Measurements from ENCODE around the gene DOP1A.
A peak's percentile ranks its signal among the peaks of the same experiment; 100 is the strongest.

The DOP1A gene, protein sequence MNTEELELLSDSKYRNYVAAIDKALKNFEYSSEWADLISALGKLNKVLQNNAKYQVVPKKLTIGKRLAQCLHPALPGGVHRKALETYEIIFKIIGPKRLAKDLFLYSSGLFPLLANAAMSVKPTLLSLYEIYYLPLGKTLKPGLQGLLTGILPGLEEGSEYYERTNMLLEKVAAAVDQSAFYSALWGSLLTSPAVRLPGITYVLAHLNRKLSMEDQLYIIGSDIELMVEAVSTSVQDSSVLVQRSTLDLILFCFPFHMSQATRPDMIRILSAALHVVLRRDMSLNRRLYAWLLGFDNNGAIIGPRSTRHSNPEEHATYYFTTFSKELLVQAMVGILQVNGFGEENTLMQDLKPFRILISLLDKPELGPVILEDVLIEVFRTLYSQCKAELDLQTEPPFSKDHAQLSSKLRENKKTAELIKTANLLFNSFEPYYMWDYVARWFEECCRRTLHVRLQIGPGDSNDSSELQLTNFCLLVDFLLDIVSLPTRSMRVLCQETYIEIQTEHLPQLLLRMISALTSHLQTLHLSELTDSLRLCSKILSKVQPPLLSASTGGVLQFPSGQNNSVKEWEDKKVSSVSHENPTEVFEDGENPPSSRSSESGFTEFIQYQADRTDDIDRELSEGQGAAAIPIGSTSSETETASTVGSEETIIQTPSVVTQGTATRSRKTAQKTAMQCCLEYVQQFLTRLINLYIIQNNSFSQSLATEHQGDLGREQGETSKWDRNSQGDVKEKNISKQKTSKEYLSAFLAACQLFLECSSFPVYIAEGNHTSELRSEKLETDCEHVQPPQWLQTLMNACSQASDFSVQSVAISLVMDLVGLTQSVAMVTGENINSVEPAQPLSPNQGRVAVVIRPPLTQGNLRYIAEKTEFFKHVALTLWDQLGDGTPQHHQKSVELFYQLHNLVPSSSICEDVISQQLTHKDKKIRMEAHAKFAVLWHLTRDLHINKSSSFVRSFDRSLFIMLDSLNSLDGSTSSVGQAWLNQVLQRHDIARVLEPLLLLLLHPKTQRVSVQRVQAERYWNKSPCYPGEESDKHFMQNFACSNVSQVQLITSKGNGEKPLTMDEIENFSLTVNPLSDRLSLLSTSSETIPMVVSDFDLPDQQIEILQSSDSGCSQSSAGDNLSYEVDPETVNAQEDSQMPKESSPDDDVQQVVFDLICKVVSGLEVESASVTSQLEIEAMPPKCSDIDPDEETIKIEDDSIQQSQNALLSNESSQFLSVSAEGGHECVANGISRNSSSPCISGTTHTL (N-terminal part only)

DNA sequence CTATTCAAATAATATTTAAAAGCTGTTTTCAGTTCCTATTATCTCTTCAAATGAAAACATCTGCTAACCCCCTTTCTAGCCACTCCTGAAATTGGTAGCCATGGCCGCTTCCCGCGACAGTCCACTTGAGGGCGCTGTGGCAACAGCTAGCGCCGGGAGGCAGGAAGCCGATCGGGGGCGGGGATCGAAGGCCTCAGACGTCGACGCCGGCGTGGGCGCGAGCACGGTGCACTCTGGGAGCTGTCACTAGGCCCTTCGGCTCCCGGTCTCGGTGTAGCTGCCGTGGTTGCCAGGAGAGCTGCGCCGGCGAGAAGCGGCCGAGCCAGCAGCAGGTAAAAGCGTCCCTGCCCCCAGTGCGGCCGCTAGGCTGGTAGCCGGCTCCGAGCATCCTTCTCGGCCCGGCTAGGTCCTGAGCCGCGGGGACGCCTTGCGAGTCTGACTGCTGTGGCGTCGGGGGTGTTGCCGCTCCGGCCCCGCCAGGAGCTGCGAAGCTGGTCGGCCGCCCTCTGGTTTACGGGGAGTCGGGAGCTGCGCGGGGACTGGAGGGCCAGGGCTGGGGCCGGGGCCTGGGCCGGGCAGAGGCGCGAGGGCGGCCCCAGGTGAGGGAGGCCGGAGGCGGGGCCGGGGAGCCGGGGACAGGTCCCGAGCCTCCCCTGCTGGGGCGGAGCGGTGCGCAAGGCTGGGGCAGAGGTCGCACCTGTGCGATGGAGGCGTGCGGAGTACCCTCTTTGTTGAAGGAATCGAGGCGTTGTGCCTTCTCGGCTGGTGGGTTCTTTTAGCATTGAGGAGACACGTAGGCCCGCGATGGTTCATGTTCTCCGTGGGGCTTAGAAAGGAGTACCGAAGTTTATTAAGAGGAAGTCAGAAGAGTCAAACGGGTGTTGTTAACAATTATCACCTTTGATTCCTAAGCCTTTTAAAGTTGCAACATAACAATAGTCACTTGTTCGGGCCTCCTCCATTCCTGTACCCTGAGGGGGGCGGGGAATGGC, at the start of gene DOP1A:
Gene DOP1A (plus strand): TSS at position 224 of the 992 bp plus-strand sequence. CDS start 29,307 bp downstream, outside the sequence.
- peak; percentile 90 for DNase-seq (ENCODE audit: low read depth)

DNA sequence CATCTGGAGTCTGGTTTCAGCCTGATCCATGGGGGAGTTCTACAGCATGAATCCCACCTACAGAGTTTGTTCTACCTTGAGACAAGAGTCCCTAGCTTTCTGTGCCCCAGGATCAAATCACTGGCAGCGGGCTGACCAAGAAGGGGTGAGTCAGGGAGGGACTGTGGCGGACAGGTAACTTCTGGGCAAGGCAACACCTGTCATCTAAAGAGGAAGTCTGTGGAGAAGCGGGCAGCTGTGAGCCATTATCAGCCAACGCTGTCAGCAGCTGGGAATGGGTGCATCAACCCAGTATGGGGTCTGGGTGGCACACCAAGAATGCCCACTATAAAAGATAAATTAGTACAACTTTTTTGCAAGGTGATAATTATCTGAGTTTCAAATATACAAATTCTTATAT, 47.7 kb upstream of the DOP1A start:
- no peak for DNase-seq (ENCODE audit: low read depth)

DNA sequence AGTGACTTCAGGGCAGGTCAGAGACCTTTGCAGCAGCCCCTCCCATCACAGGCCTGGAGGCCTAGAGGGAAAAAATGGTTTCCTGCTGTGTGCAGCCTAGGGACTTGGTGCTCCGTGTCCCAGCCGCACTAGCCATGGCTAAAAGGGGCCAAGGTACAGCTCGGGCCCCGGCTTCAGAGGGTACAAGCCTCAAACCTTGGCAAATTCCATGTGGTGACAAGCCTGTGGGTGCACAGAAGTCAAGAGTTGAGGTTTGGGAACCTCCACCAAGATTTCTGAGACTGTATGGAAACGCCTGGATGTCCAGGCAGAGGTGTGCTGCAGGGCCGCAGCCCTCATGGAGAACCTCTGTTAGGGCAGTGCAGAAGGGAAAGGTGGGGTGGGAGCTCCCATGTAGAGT, 35.8 kb upstream of the DOP1A start:
- DNase-seq (ENCODE audit: low read depth) = no peak

DNA sequence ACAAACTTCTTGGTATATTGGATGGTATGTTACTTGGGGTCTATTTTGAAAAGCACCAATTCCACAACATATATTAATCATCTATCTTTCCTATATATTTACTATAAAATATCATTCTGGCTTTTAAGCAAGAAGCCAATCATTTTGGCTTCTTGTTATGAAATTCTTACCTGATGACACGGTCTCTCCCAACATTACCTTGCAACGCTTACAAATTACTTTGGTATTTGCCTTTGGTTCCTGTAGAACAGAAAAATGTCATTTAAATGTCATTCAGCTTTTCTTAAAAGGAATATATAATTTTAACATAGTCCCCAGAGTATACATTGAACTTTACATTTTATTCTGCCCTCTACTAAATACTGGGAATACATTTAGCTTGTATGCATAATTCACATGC, 29.2 kb upstream of the DOP1A start:
- DNase-seq (ENCODE audit: low read depth) = no peak

DNA sequence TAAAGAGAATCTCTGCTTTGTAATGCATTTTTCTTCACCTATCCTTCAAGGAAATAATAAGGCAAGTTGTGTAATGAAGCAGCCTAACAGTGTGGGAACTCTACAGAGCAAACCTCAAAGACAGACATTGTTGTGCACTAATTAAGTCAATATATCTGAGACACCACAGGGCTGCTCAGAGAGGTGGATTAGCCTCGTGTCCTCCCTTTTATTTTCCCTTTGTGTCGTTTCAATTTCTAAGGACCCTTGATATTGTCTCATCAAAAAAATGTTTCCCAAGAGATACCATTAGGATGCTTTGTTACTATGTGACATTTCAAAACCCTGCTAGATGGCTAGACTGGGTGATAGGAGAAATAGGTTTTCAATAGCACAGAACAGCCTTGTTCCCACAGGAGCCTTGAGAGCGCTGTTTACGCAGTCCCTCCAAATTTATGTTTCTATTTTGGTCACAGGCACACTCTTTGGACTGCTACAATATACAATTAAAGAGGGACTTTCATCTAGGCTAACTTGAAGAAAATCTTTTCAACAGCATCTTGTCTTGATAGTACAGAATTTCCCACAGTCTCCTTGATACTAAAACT, 24.9 kb upstream of the DOP1A start:
- no peak for DNase-seq (ENCODE audit: low read depth)

DNA sequence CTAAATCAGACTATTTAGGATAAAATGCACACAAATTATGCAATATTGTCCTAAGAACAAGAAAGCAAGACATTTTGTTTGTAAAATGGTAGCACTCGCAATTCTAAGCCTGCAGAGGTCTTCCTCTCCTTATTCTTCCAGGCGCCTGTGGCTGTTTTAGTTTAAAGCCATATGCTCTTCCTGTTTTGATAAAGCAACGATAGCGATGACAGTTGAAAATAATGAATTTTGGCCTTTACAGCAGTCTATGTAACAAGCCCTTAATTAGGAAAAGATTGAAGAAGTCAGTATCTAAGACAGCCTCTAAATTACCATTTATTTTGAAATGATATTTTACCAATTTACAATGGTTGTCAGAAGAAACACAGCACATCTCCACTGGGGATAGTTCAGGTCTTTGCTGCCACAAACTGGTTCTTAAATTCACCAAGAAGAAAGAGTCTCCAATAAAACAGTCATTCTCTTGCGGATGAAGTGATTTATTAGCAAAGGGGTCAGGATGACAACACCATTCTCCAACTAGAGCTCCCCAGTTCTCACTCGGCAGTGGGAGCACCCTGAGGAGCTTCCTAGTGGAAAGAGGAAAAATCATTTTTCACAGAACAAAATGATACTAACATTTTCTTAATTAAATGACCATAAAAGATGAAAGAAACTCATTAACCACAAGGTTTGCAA, 23.2 kb upstream of the DOP1A start:
- no peak for DNase-seq (ENCODE audit: low read depth)

DNA sequence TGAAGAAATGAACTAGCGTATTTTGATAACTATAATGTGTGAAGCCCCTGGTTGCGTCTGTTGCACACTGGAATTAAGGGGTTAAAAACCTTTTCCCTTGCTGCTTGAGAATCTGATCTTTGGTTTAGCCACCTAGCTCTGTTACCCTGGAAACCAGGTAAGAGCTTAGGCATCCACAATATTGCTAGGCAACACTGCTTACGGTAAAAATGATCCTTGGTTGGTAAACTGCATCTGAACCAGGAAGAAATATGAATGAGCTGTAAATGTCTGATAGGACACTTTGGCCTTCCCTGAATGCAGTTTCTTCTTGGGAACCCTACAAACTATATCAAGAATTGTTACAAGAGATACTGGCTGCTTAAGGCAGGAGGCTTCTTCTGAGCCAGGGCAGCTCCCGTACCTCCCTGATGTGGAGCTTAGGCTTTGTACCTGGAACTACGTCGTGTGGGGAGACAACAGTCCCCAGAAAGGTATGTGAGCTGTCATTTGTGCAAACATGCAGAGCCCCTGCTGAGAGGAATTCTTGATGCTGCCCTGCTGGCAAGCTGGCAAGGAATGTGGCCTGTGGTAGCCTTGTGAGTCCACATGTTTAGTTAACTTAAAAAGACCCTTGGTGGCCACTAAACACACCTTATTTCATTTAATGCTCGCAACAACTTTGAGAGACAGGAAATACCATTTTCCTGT, 20.3 kb upstream of the DOP1A start:
- DNase-seq (ENCODE audit: low read depth) = no peak

DNA sequence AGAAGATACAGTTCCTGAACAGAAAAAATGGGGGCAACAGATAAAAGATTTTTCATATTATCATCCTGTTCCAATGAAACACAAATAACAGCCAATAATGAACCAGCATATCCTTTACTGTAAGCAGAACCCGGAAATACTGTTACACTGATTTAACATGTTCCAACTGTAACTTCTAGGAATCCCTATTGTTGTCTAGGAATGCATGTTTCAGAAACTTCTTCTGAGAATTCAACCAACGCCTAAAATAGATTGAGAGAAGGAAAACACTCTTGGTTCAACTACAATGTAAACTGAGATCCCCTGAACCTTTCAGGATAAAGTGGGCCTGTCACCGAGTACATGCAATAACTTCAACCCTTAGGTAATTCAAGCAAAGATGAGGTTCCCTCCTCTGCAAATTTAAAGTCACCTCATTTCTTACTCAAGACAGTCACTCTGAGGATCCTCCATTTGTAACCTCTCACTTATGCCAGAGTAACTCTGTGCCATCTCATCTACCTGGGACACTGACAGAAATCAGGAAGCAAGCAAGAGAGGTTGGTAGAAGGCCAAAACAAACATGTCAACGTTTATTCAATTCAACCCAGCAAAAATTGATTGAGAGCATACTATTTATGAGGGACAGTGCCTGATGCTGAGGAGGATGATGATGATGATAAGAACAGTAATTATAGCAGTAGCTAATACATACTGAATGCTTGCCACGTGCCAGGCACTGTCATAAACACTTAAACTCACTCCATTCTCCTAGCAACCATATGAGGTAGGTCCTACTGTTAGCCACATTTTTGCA, 15.9 kb upstream of the DOP1A start:
- DNase-seq (ENCODE audit: low read depth) = no peak

DNA sequence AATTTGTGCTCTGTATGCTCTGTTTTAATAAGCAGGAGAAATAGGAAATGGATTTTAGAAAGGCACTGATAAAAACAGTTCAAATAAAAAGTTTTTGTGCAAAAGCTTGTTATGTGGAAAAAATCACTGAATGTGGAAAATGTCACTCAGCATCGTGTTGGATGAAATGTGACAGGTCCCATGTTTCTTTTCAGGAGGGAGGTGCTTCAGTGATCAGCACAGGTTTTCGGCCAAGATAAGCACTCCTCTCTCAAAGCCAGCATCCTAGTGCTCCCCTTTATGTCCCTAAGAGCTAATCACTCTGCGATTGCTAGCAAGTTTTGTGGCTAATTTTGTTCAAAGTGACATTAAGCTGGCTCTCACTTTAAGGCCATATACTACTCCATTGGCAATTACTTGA, 13.8 kb upstream of the DOP1A start:
- no peak for DNase-seq (ENCODE audit: low read depth)

DNA sequence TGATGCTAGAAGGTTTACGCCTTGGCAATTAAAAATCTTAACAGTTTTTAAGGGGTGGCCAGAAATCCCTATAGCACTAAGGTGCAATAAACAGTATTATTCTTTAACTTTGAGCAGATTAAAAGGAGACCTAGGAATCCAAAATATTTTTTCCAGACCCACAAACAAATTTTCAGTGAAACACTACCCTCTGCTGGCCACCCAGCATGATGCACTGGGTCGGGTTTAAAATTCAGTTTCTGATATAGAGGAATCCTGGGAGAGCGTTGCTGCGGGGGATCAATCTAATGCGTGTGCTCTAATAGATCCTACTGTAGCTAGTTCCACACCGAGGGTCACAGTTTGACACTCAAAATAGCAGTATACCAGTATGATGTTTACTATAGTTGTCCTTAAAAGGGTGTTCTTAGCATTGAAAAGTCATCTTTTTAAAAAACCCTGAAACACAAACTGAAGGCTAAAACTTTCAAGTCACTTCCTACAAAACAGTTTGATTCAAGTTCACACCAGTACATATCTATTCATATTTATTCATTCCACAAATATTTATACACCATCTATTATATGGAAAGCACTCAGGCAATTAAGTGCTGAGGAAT, 12.0 kb upstream of the DOP1A start:
- peak; percentile 19 for DNase-seq (ENCODE audit: low read depth)

DNA sequence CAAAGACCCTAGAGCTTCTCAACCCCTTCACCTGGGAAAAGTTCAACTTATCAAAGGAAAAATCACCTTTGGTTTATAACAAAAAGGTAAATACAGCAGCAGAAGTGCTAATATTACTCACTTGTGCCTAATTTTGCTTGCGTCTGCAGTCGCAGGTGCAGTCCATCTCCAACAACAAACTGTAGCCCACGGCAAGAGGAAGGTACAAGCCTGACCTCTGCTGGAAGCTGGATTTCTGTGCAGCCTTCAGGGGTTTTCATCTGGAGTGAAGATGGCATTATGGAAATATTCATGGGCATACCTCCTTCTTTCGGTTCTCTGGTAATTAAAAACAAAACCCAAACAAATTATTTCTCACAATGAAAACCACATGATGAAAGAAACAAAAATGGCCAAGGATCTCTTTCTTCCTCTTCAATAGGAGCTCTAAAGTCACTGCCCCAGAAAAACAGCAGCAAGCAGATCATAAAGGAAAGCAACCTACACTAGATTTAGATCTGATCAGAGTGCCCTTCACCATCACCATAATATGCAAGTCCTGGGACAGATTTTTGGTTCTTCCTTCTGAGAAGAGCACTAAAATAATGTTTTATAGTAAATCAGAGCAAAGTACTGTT, 9.7 kb upstream of the DOP1A start:
- peak; percentile 44 for DNase-seq (ENCODE audit: low read depth)

DNA sequence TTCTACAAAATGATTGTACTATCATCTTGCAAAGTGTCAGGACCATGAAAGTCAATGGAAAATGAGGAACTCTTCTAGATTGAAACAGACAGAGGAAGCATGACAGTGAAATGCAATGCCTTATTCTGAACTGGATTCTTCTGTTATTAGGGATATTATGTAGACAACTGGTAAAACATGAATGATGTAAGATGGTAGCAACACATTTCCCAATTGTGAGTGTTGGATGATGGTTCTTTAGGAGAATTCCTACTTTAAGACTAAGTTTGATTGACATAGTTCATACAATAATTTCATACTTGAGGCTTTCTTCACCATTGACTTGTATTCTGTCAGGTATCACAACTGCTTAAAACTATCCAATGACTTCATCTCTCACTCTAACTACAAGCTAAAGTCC, 6.3 kb upstream of the DOP1A start:
- no peak for DNase-seq (ENCODE audit: low read depth)

DNA sequence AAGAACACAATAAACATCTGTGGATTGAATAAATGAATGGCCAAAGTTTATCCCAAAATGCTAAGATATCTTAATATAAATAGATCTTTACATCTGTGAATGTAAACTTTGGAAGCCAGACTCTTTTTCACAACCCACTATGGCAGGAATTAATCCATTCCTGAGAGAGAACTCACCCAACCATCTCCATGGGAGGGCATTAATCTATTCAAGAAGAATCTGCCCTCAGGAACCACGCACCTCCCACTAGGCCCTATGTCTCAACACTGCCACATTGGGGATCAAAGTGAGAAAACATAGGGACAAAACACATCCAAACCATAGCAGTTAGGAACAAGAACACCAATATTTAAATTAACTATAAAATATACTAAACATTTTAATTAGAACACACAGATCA, 5.2 kb upstream of the DOP1A start:
- DNase-seq (ENCODE audit: low read depth) = peak; percentile 58

DNA sequence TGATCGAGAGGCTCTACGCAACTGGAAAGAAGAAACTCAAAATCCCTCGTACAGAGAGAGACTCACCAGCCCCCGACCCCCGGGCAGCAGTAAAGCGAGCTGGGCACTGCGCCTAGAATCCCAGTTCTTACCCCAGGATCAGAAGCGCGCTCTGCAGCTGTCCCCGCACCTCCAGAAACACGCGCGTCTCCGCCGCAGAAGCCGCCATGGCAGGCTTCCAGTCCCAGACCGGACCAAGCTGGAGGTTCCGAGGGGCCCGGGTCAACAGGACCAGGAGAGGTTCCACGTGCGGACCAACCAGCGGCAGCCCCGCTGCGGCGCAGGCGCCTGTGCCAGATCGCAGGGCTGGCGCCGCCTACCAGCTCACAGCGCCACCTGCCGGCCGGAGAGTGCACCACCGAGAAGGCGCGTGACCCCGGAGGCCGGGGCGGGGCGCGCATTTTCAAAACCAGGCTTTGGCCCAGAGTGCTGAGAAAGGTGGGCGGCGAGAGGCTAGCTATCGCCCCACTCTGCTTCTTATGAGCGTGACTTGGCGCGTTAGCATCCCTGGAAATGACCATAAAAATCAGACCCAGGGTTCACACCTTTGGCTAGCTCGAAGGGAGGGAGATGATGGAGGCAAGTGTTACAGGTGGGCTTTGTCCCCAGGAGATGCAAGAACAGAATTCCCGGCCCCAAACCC, 1.8 kb upstream of the DOP1A start, which contains the start of gene UBE3D:
Gene UBE3D (minus strand): TSS at position 331 of the 682 bp plus-strand sequence. CDS start 123 bp downstream, at position 208.
- peak; percentile 78 for DNase-seq (ENCODE audit: low read depth)

DNA sequence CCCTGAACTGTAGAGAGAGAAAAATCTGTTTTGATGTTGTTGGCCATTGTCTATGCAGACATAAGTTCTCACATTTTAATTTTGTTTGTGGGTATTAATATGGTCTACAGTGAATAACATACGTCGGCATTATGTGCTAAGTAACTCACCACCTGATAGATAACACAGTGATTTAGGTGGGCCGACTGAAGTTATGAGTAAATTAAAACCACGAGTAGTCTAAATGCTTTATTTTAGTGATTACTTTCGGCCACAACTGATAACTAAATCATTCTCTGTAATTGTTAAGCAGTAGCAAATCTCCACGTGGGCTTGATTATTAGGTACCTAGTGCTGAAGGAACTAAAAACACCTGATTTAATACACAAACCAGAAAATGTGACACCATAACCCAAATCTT, 1.1 kb downstream of the DOP1A start:
- no peak for DNase-seq (ENCODE audit: low read depth)

DNA sequence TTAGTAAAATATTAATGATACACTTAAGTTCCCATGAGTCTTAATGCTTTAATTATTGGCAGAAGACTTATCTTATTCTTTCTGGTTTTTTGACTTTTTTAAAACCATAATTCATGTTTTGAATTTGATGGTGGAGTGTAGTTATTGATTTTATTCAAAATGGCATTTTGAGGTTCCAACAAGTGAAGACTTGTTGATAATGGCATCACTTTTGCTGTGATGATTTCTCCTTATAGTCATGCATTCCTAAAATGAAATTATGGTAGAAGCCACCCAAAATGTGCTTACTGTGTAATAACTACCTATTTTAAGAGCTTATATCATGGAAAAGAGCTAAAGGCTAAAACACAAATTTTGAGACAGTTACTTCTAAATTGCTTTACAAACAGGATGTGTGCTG, 2.2 kb downstream of the DOP1A start:
- DNase-seq (ENCODE audit: low read depth) = no peak

DNA sequence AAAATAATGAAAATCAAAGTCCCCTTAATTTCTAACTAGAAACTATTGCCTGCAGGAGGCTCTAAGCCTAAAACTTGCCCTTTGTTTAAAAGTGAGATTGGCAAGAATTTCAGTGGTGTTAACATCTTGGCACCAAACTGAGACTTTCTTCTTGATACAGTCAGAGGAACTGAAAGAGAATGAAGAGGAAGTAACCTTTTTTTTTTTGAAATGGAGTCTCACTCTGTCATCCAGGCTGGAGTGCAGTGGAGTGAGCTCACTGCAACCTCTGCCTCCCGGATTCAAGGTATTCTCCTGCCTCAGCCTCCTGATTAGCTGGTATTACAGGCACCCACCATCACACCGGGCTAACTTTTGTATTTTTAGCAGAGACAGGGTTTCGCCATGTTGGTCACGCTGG, 3.6 kb downstream of the DOP1A start:
- DNase-seq (ENCODE audit: low read depth) = no peak

Measured in fibroblast of gingiva (primary cell).